CD14-positive monocyte (primary cell): Measurements from ENCODE around the gene MOGAT2. TPM values are rescaled to one million over a fixed set of nuclear protein-coding genes. Genes with fewer than 3 reads are reported as not detected.
"Not testable (repeated sequence)": the region's sequence is repeated elsewhere in the genome, so short reads cannot be mapped to it uniquely, and the experiment has no call there.

Experiments
- DNase-seq, 3 donors: peaks; one replicate each; pipeline ENCODE4 v3.0.0-alpha.2; 2011 to 2022
- H2AFZ ChIP-seq: 2 replicates; pipeline ENCODE4 v1.6.0; 2012; ENCODE audit warnings: mild to moderate bottlenecking, low read depth, low read length, inconsistent platforms; ENCODE audit not compliant: insufficient read depth, poor library complexity, severe bottlenecking
- H3K27ac ChIP-seq, 2 donors: 1 replicate in 1 of 2; 2 replicates in 1 of 2; pipeline ENCODE4 v1.5.1; 2012 to 2013; ENCODE audit warnings: low read length in 2 of 2, control low read depth in 1 of 2, inconsistent platforms in 1 of 2, low read depth in 1 of 2, mild to moderate bottlenecking in 1 of 2
- H3K27me3 ChIP-seq, 2 donors: one replicate each; pipeline versions ENCODE4 v1.6.0 to v1.6.1; 2011 to 2013; ENCODE audit warnings: low read length in 2 of 2; ENCODE audit not compliant: control insufficient read depth in 2 of 2, insufficient read depth in 2 of 2
- H3K36me3 ChIP-seq, 2 donors: replicated peaks in 1 of 2; 1 replicate in 1 of 2; 2 replicates in 1 of 2; pipeline versions ENCODE4 v1.5.1 to v1.6.1; 2012 to 2013; ENCODE audit warnings: low read length in 2 of 2, control low read depth in 1 of 2, inconsistent platforms in 1 of 2, mild to moderate bottlenecking in 1 of 2; ENCODE audit not compliant: insufficient read depth in 2 of 2, control insufficient read depth in 1 of 2
- H3K4me1 ChIP-seq, 2 donors: 1 replicate in 1 of 2; 2 replicates in 1 of 2; pipeline versions ENCODE4 v1.5.1 to v1.6.1; 2012 to 2013; ENCODE audit warnings: low read length in 2 of 2, control low read depth in 1 of 2, inconsistent platforms in 1 of 2, mild to moderate bottlenecking in 1 of 2, moderate library complexity in 1 of 2; ENCODE audit not compliant: insufficient read depth in 2 of 2, control insufficient read depth in 1 of 2
- H3K4me2 ChIP-seq: replicated peaks from 2 replicates; pipeline ENCODE3; 2012; ENCODE audit warnings: low read length, moderate library complexity, mild to moderate bottlenecking; ENCODE audit not compliant: poor library complexity, severe bottlenecking; ENCODE audit errors: extremely low read depth
- H3K4me3 ChIP-seq, 3 experiments: fragments of 200-600 bp in 1 of 3; sonication (generic) in 1 of 3; replicated peaks in 1 of 3; 1 replicate in 2 of 3; 2 replicates in 1 of 3; pipeline ENCODE4 v1.5.1; 2011 to 2013; ENCODE audit warnings: low read length in 3 of 3, mild to moderate bottlenecking in 3 of 3, control low read depth in 2 of 3, low read depth in 2 of 3, inconsistent platforms in 1 of 3, moderate library complexity in 1 of 3
- H3K79me2 ChIP-seq: 2 replicates; pipeline ENCODE4 v1.6.0; 2012; ENCODE audit warnings: mild to moderate bottlenecking, control low read depth, inconsistent platforms, low read length, moderate library complexity; ENCODE audit not compliant: insufficient read depth
- H3K9ac ChIP-seq: 2 replicates; pipeline ENCODE4 v1.6.0; 2017; ENCODE audit warnings: low read length, mild to moderate bottlenecking; ENCODE audit not compliant: insufficient read depth, poor library complexity, severe bottlenecking
- H3K9me3 ChIP-seq, 2 donors: replicated peaks in 1 of 2; 1 replicate in 1 of 2; 2 replicates in 1 of 2; pipeline versions ENCODE4 v1.5.1 to v1.6.1; 2012 to 2013; ENCODE audit warnings: low read length in 2 of 2, control low read depth in 1 of 2; ENCODE audit not compliant: control insufficient read depth in 1 of 2, insufficient read depth in 1 of 2
- H4K20me1 ChIP-seq: 2 replicates; pipeline ENCODE4 v1.6.0; 2012; ENCODE audit warnings: mild to moderate bottlenecking, low read length, control low read depth, moderate library complexity; ENCODE audit not compliant: insufficient read depth
- H3K27ac Mint-ChIP-seq, 7 donors: one replicate each; pipeline ENCODE4 v1.8.0; 2020; ENCODE audit warnings: mild to moderate bottlenecking in 7 of 7, mixed read lengths in 7 of 7, moderate library complexity in 6 of 7, inconsistent platforms in 2 of 7
- H3K27me3 Mint-ChIP-seq, 3 donors: one replicate each; pipeline ENCODE4 v1.8.0; 2021 to 2022; ENCODE audit warnings: low read depth in 3 of 3, mild to moderate bottlenecking in 3 of 3, mixed read lengths in 3 of 3, moderate library complexity in 3 of 3, inconsistent platforms in 1 of 3
- H3K36me3 Mint-ChIP-seq, 2 donors: one replicate each; pipeline ENCODE4 v1.8.0; 2020; ENCODE audit warnings: mixed read lengths in 2 of 2, inconsistent platforms in 1 of 2, mild to moderate bottlenecking in 1 of 2
- H3K4me1 Mint-ChIP-seq: one replicate; pipeline ENCODE4 v1.8.0; 2020; ENCODE audit warnings: mild to moderate bottlenecking, mixed read lengths
- H3K4me3 Mint-ChIP-seq, 2 donors: one replicate each; pipeline ENCODE4 v1.8.0; 2020; ENCODE audit warnings: mild to moderate bottlenecking in 2 of 2, mixed read lengths in 2 of 2, moderate library complexity in 1 of 2
- H3K9me3 Mint-ChIP-seq, 7 donors: one replicate each; pipeline ENCODE4 v1.8.0; 2020 to 2022; ENCODE audit warnings: mixed read lengths in 7 of 7, mild to moderate bottlenecking in 6 of 7, moderate library complexity in 6 of 7, inconsistent platforms in 2 of 7
- WGBS: methylation state at CpG from one replicate; pipeline ENCODE4 v1.1.5; 2013; ENCODE audit warnings: missing lambda C conversion rate; ENCODE audit not compliant: insufficient coverage; 5-methylcytosine and 5-hydroxymethylcytosine counted together
- intact Hi-C, 2 donors: fragments of 100-400 bp; cut with micrococcal nuclease; formaldehyde crosslinking; loops; one replicate each; pipeline versions ENCODE4 v1.15.0 to v1.15.1; 2023
- polyA plus RNA-seq, 3 donors: library from polyadenylated mRNA; depleted of rRNA in 1 of 3; unstranded in 2 of 3; stranded (reverse) in 1 of 3; fragments of 300-500 nt in 2 of 3; fragments of >200 nt in 1 of 3; fragmentation: Illumina TruSeq in 2 of 3; gene quantifications; 1 replicate in 2 of 3; 2 replicates in 1 of 3; pipeline ENCODE4 v1.2.3, GENCODE V29; 2012 to 2021
- TF ChIP-seq, protein P1 (sequence below): fragments of 200-600 bp; IDR thresholded peaks from one replicate; pipeline ENCODE4 v1.8.0; 2022; ENCODE audit warnings: antibody characterized with exemption, mild to moderate bottlenecking

The MOGAT2 gene
- polyA plus RNA-seq, 3 donors = not detected

DNA sequence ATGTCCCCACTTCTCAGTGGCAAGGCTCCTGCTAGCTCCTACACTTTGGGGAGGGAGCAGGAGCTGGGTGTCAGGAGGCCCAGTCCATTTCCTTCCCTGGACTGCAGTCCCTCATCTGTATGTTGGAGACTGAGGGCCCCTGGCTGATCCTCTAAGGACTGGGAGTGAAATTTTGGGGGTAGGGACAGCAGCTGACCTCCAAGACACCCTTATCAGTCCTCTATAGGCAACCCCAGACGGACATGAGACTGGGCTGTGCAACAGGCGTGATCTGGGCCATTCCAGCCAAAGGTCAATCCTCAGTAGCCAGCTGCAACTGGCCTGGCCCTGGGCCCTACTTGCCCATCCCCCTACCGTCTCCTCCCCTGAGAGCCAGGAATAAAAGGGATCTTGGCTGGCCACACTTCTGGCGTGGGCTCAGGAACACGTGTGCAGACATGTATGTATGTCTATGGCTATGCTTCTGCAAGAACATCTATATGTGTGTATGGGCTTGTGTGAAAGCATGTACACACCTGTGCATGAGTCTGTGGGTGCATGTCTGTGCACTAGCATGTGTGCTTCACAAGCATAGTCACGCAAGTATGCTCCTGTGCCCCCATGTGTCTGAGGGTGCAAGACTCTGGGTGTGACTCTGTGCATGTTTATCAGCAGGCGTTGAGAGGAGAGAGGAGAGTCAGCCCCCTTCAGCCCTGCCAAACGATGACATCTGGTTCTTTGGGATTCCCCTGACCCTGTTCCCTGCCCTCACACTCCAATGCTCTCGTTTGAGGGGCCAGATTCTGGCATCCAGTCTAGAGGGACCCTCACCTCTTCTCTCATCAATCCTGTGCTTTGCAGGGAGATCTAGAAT is 26.3 kb downstream of the MOGAT2 start:
- Mint-ChIP-seq H3K36me3 (no peaks in the 10 kb centered on the region), H3K27ac (no peak overlapping the region), H3K9me3 (peaks cover 0 to 8% (median 3%) of the 10 kb centered on the region in 7 donors), H3K4me1 (no peaks in the 10 kb centered on the region), H3K27me3 (peaks cover 4 to 21% (median 4%) of the 10 kb centered on the region in 3 donors), H3K4me3 (no peak overlapping the region)
- Histone ChIP-seq H3K79me2 (no peaks in the 10 kb centered on the region), H4K20me1 (no peaks in the 10 kb centered on the region), H3K4me3 (no peak overlapping the region), H2AFZ (no peak overlapping the region), H3K9ac (no peak overlapping the region), H3K27ac (no peak overlapping the region), H3K27me3 (no peaks in the 10 kb centered on the region), H3K4me2 (no peak overlapping the region), H3K4me1 (no peaks in the 10 kb centered on the region), H3K36me3 (no peaks in the 10 kb centered on the region), H3K9me3 (no peaks in the 10 kb centered on the region)
- TF ChIP-seq, protein P1, sequence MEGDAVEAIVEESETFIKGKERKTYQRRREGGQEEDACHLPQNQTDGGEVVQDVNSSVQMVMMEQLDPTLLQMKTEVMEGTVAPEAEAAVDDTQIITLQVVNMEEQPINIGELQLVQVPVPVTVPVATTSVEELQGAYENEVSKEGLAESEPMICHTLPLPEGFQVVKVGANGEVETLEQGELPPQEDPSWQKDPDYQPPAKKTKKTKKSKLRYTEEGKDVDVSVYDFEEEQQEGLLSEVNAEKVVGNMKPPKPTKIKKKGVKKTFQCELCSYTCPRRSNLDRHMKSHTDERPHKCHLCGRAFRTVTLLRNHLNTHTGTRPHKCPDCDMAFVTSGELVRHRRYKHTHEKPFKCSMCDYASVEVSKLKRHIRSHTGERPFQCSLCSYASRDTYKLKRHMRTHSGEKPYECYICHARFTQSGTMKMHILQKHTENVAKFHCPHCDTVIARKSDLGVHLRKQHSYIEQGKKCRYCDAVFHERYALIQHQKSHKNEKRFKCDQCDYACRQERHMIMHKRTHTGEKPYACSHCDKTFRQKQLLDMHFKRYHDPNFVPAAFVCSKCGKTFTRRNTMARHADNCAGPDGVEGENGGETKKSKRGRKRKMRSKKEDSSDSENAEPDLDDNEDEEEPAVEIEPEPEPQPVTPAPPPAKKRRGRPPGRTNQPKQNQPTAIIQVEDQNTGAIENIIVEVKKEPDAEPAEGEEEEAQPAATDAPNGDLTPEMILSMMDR = no peak
- WGBS = 88% methylated on average over 5 of the region's 9 CpGs
- no peak for DNase-seq
- intact Hi-C loops = no loop called here

DNA sequence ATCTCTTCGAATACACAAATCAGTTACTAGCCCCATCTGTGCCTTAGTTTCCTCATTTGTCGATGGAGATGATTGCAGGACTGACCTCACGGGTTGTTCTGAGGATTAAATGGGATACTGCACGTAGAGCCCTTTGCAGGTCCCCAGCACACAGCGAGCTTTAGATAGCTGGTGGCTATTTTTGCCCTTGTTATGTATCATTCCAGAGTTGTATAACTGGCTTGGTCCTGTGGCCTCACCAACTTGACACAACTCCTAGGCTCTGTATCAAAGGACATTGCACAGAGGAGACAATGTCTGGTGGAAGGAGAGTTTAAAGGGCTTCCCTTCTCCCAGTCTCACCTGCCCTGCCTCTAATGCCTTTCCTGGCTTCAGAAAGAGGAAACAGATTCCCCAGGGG is 28.2 kb downstream of the MOGAT2 start:
- Histone ChIP-seq H3K9ac (no peak overlapping the region), H3K4me1 (no peaks in the 10 kb centered on the region), H3K27me3 (no peaks in the 10 kb centered on the region), H4K20me1 (no peaks in the 10 kb centered on the region), H3K27ac (no peak overlapping the region), H2AFZ (no peak overlapping the region), H3K4me3 (no peak overlapping the region), H3K4me2 (no peak overlapping the region), H3K9me3 (no peaks in the 10 kb centered on the region), H3K36me3 (no peaks in the 10 kb centered on the region), H3K79me2 (no peaks in the 10 kb centered on the region)
- H3K36me3 Mint-ChIP-seq = no peaks in the 10 kb centered on the region
- intact Hi-C loops = no loop called here
- no peak overlapping the region for H3K27ac Mint-ChIP-seq
- H3K9me3 Mint-ChIP-seq = peaks cover 0 to 8% (median 3%) of the 10 kb centered on the region in 7 donors
- peaks cover 4 to 17% (median 4%) of the 10 kb centered on the region in 3 donors for H3K27me3 Mint-ChIP-seq
- 92% methylated on average over 5 of the region's 5 CpGs for WGBS
- TF ChIP-seq, protein P1 = no peak
- H3K4me1 Mint-ChIP-seq = no peaks in the 10 kb centered on the region
- H3K4me3 Mint-ChIP-seq = no peak overlapping the region
- no peak for DNase-seq

DNA sequence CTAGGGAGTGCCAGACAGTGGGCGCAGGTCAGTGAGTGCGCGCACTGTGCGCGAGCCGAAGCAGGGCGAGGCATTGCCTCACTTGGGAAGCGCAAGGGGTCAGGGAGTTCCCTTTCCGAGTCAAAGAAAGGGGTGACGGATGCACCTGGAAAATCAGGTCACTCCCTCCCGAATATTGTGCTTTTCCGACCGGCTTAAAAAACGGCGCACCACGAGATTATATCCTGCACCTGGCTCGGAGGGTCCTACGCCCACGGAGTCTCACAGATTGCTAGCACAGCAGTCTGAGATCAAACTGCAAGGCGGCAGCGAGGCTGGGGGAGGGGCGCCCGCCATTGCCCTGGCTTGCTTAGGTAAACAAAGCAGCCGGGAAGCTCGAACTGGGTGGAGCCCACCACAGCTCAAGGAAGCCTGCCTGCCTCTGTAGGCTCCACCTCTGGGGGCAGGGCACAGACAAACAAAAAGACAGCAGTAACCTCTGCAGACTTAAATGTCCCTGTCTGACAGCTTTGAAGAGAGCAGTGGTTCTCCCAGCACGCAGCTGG is 31.2 kb downstream of the MOGAT2 start:
- H4K20me1 ChIP-seq, H3K27ac ChIP-seq, H3K4me1 ChIP-seq, H3K9me3 ChIP-seq, DNase-seq, H3K36me3 Mint-ChIP-seq, H3K9me3 Mint-ChIP-seq, H3K27ac Mint-ChIP-seq, intact Hi-C loops, H2AFZ ChIP-seq, H3K9ac ChIP-seq, H3K4me3 ChIP-seq, H3K79me2 ChIP-seq, H3K4me2 ChIP-seq, H3K36me3 ChIP-seq, H3K4me1 Mint-ChIP-seq, H3K4me3 Mint-ChIP-seq, H3K27me3 ChIP-seq: not testable (repeated sequence)
- peaks cover 2 to 17% (median 4%) of the 10 kb centered on the region in 3 donors for H3K27me3 Mint-ChIP-seq
- WGBS = no CpG with 5 or more reads among the region's 26 CpGs
